Natural killer cell (primary cell): ENCODE results near the gene TMEM269. TPM values are rescaled to one million over a fixed set of nuclear protein-coding genes. Genes with fewer than 3 reads are reported as not detected.

ENCODE experiments used
- ATAC-seq, 3 donors: fragments of 150-1000 bp in 2 of 3; fragments of 200-7000 bp in 1 of 3; cut with Tn5 transposase; 1 replicate in 1 of 3; 2 replicates in 2 of 3; pipeline ENCODE4 v1.10.0; 2021; ENCODE audit warnings: mild to moderate bottlenecking in 2 of 3, moderate library complexity in 2 of 3
- DNase-seq, 2 donors: peaks; one replicate each; pipeline versions ENCODE4 v3.0.0 to v3.0.0-alpha.2; 2013 to 2021; ENCODE audit warnings: mixed read lengths in 1 of 2
- H3K27ac ChIP-seq: one replicate; pipeline ENCODE4 v1.5.1; 2013; ENCODE audit warnings: mild to moderate bottlenecking, low read length
- H3K27me3 ChIP-seq: one replicate; pipeline ENCODE4 v1.6.1; 2013; ENCODE audit warnings: low read length; ENCODE audit not compliant: control insufficient read depth, insufficient read depth
- H3K36me3 ChIP-seq: one replicate; pipeline ENCODE4 v1.6.1; 2013; ENCODE audit warnings: low read length; ENCODE audit not compliant: control insufficient read depth, insufficient read depth
- H3K4me1 ChIP-seq: one replicate; pipeline ENCODE4 v1.6.1; 2013; ENCODE audit warnings: low read length; ENCODE audit not compliant: control insufficient read depth, insufficient read depth
- H3K4me3 ChIP-seq: one replicate; pipeline ENCODE4 v1.5.1; 2013; ENCODE audit warnings: low read length
- H3K9me3 ChIP-seq: one replicate; pipeline ENCODE4 v1.6.1; 2013; ENCODE audit warnings: low read length; ENCODE audit not compliant: control insufficient read depth, insufficient read depth
- H3K27ac Mint-ChIP-seq, 2 donors: one replicate each; pipeline ENCODE4 v1.8.0; 2022; ENCODE audit warnings: mild to moderate bottlenecking in 2 of 2, mixed read lengths in 2 of 2, moderate library complexity in 1 of 2
- H3K27me3 Mint-ChIP-seq, 2 donors: one replicate each; pipeline ENCODE4 v1.8.0; 2022; ENCODE audit warnings: low read depth in 2 of 2, mixed read lengths in 2 of 2
- H3K36me3 Mint-ChIP-seq: one replicate; pipeline ENCODE4 v1.8.0; 2022; ENCODE audit warnings: mixed read lengths
- H3K4me1 Mint-ChIP-seq, 2 donors: one replicate each; pipeline ENCODE4 v1.8.0; 2022; ENCODE audit warnings: mixed read lengths in 2 of 2
- H3K4me3 Mint-ChIP-seq: one replicate; pipeline ENCODE4 v1.8.0; 2022; ENCODE audit warnings: mild to moderate bottlenecking, moderate library complexity, mixed read lengths
- H3K9me3 Mint-ChIP-seq, 2 donors: one replicate each; pipeline ENCODE4 v1.8.0; 2022; ENCODE audit warnings: mixed read lengths in 2 of 2
- CTCF ChIP-seq: fragments of 200-600 bp; IDR thresholded peaks from one replicate; pipeline ENCODE4 v1.8.0; 2022; ENCODE audit warnings: antibody characterized with exemption
- WGBS: methylation state at CpG from one replicate; pipeline ENCODE4 v1.1.7; 2013; ENCODE audit warnings: missing lambda C conversion rate; ENCODE audit not compliant: insufficient coverage; 5-methylcytosine and 5-hydroxymethylcytosine counted together
- intact Hi-C: fragments of 100-400 bp; cut with micrococcal nuclease; formaldehyde crosslinking; loops from one replicate; pipeline ENCODE4 v1.14.2; 2022
- total RNA-seq, 4 donors: library from RNA; stranded (reverse); fragments of 120-200 nt in 1 of 4; gene quantifications; one replicate each; pipeline versions ENCODE4 v1.2.3 to v1.2.4, GENCODE V29; 2013 to 2022

TMEM269 gene
- total RNA-seq, 3 donors from 2014 or later (not counting 1 experiment from before 2014, with no cell fraction given), result 0.18 to 1.4 (median 0.33) TPM

DNA sequence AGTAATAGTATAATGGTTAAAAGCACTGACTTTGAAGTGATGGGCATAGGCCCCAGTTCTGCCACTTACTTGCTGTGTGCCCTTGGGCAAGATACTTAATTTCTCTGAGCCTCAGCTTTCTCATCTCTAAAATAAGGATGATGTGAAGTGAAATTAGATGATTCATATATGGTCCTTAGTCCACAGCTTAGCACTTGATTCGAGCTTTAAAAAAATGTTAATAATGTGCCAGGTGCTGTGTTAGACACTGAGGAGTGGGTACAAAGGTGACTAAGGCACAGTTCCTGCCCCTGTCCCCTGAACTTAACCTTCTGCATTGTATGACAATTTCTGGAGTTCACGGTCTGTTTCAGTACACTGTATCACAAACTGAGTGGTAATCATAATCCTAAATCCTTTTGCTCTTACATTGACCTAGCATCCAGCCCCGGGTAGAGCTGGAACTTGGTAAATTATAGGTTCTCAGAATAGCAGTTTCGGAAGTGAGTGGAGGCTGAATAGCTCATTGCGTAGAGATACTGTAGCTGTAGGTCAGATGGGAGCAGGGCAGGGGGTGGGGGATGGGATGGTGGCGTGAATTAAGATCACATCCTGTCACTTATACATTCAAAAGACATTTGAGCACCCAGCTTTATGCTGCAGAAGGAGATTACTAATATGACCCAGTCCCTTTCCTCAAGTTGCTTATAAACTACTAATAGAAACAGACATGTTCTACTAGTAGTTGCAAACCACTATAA is 63.1 kb downstream of the TMEM269 start:
- H3K27ac ChIP-seq, result no peak overlapping the region
- Mint-ChIP-seq H3K36me3 (no peaks in the 10 kb centered on the region), H3K27me3 (no peaks in the 10 kb centered on the region)

GRCh38 chr1:42848823-42849537 is 64.2 kb downstream of the TMEM269 start:
- ATAC-seq, result no peak
- Mint-ChIP-seq H3K4me3 (no peak overlapping the region), H3K36me3 (no peaks in the 10 kb centered on the region), H3K27ac (no peak overlapping the region), H3K9me3 (no peaks in the 10 kb centered on the region), H3K4me1 (peaks cover 17 to 32% of the 10 kb centered on the region in 2 donors), H3K27me3 (no peaks in the 10 kb centered on the region)
- peaks cover 14% of the 10 kb centered on the region for H3K4me1 ChIP-seq
- WGBS, result 100% methylated on average over 2 of the region's 2 CpGs
- no peaks in the 10 kb centered on the region for H3K9me3 ChIP-seq
- no peak overlapping the region for H3K27ac ChIP-seq
- H3K4me3 ChIP-seq, result no peak overlapping the region
- peaks cover 16% of the 10 kb centered on the region for H3K36me3 ChIP-seq
- H3K27me3 ChIP-seq, result no peaks in the 10 kb centered on the region
- no peak for DNase-seq
- TF ChIP-seq CTCF, result no peak
- intact Hi-C loops, result no loop called here

More for the DNA sequence above, 63.1 kb downstream of the TMEM269 start:
- no peak for ATAC-seq
- H3K9me3 ChIP-seq, result no peaks in the 10 kb centered on the region
- TF ChIP-seq CTCF, result no peak
- H3K4me3 ChIP-seq, result no peak overlapping the region
- H3K4me1 ChIP-seq, result peaks cover 14% of the 10 kb centered on the region
- H3K27ac Mint-ChIP-seq, result peak overlapping the region; percentile 52 to 91
- H3K27me3 ChIP-seq, result no peaks in the 10 kb centered on the region
- intact Hi-C loops, result no loop called here
- peaks cover 17 to 32% of the 10 kb centered on the region in 2 donors for H3K4me1 Mint-ChIP-seq
- H3K9me3 Mint-ChIP-seq, result no peaks in the 10 kb centered on the region
- H3K36me3 ChIP-seq, result peaks cover 16% of the 10 kb centered on the region
- DNase-seq, result peak in 1 of 2 donors; percentile 10
- WGBS, result 68% methylated on average over 5 of the region's 6 CpGs
- peak overlapping the region; percentile 92 for H3K4me3 Mint-ChIP-seq

- Mint-ChIP-seq H3K27ac (no peak overlapping the region), H3K36me3 (no peaks in the 10 kb centered on the region), H3K4me3 (no peak overlapping the region), H3K9me3 (no peaks in the 10 kb centered on the region), H3K27me3 (no peaks in the 10 kb centered on the region), H3K4me1 (peaks cover 17 to 32% of the 10 kb centered on the region in 2 donors)
- Histone ChIP-seq H3K27ac (no peak overlapping the region), H3K4me3 (no peak overlapping the region), H3K36me3 (peaks cover 16% of the 10 kb centered on the region), H3K4me1 (peaks cover 14% of the 10 kb centered on the region), H3K9me3 (no peaks in the 10 kb centered on the region), H3K27me3 (no peaks in the 10 kb centered on the region)
- DNase-seq, result no peak
- 96% methylated on average over 5 of the region's 5 CpGs for WGBS
- intact Hi-C loops, result no loop called here
- TF ChIP-seq CTCF, result no peak
- ATAC-seq, result no peak
These were observed 65.2 kb downstream of the TMEM269 start for GRCh38 chr1:42849944-42850343.

Other genes with a start within 250 kb of the TMEM269 start
- gene PPIH, start 126.6 kb upstream of the TMEM269 start, total RNA-seq, result 10 to 100 TPM; 41.2 to 50.3 (median 43.1) TPM
- gene YBX1, start 102.6 kb upstream of the TMEM269 start, total RNA-seq, result 100 to 1,000 TPM; 239 to 305 (median 279) TPM
- not detected for gene CLDN19, start 44.8 kb upstream of the TMEM269 start, total RNA-seq
- gene P3H1, start 18.0 kb upstream of the TMEM269 start, total RNA-seq, result 10 to 100 TPM; 29.6 to 40.4 (median 37.9) TPM
- gene C1orf50, start 17.7 kb upstream of the TMEM269 start, total RNA-seq, result 10 to 100 TPM; 10.1 to 17.1 (median 12.7) TPM
- gene ERMAP, start 32.1 kb downstream of the TMEM269 start, total RNA-seq, result 1 to 10 TPM; 7.0 to 7.5 (median 7.5) TPM
- 10 to 100 TPM; 13.8 to 16.1 (median 15.2) TPM for gene SVBP, start 32.4 kb downstream of the TMEM269 start, total RNA-seq
- 1 to 10 TPM; 2.8 to 5.7 (median 5.2) TPM for gene ZNF691, start 61.6 kb downstream of the TMEM269 start, total RNA-seq
- gene SLC2A1, start 173.9 kb downstream of the TMEM269 start, total RNA-seq, result 100 to 1,000 TPM in 1 of 3 donors, 10 to 100 TPM in 2; 94.7 to 143 (median 95.1) TPM